ENCODE results near the gene CCDC93.

CCDC93 gene

GRCh38 chr2:117941693-117942092 lies 72.2 kb downstream of the CCDC93 start:
- in situ Hi-C loops (cut with HindIII; ENCODE audit: low sequenced_read_pairs), result no loop called here
- H3K4me3 ChIP-seq (ENCODE audit: low read depth, low read length), result no peak overlapping the region
- DNase-seq (ENCODE audit: low read depth), result no peak
- TF ChIP-seq CTCF (IDR thresholded peaks at IDR 0.05; ENCODE audit: low read depth, low read length, missing control alignments), result no peak

- H3K4me3 ChIP-seq (ENCODE audit: low read depth, low read length), result no peak overlapping the region
- DNase-seq (ENCODE audit: low read depth), result no peak
- in situ Hi-C loops (cut with HindIII; ENCODE audit: low sequenced_read_pairs), result no loop called here
- TF ChIP-seq CTCF (IDR thresholded peaks at IDR 0.05; ENCODE audit: low read depth, low read length, missing control alignments), result no peak
Measured at GRCh38 chr2:117940436-117940835, 73.4 kb downstream of the CCDC93 start.

- no peak for DNase-seq (ENCODE audit: low read depth)
- TF ChIP-seq CTCF (IDR thresholded peaks at IDR 0.05; ENCODE audit: low read depth, low read length, missing control alignments), result no peak
- in situ Hi-C loops (cut with HindIII; ENCODE audit: low sequenced_read_pairs), result no loop called here
- H3K4me3 ChIP-seq (ENCODE audit: low read depth, low read length), result no peak overlapping the region
Measured at GRCh38 chr2:117938611-117939010, 75.3 kb downstream of the CCDC93 start.

GRCh38 chr2:117936871-117937428 lies 76.9 kb downstream of the CCDC93 start:
- in situ Hi-C loops (cut with HindIII; ENCODE audit: low sequenced_read_pairs), result no loop called here
- no peak for DNase-seq (ENCODE audit: low read depth)
- no peak for TF ChIP-seq CTCF (IDR thresholded peaks at IDR 0.05; ENCODE audit: low read depth, low read length, missing control alignments)
- H3K4me3 ChIP-seq (ENCODE audit: low read depth, low read length), result no peak overlapping the region

- no peak overlapping the region for H3K4me3 ChIP-seq (ENCODE audit: low read depth, low read length)
- in situ Hi-C loops (cut with HindIII; ENCODE audit: low sequenced_read_pairs), result no loop called here
- no peak for DNase-seq (ENCODE audit: low read depth)
- TF ChIP-seq CTCF (IDR thresholded peaks at IDR 0.05; ENCODE audit: low read depth, low read length, missing control alignments), result no peak
Measured at GRCh38 chr2:117935954-117936353, 77.9 kb downstream of the CCDC93 start.

GRCh38 chr2:117935456-117935855 lies 78.4 kb downstream of the CCDC93 start:
- in situ Hi-C loops (cut with HindIII; ENCODE audit: low sequenced_read_pairs), result no loop called here
- no peak for TF ChIP-seq CTCF (IDR thresholded peaks at IDR 0.05; ENCODE audit: low read depth, low read length, missing control alignments)
- DNase-seq (ENCODE audit: low read depth), result no peak
- no peak overlapping the region for H3K4me3 ChIP-seq (ENCODE audit: low read depth, low read length)
